Left kidney (tissue), 2 donors: ENCODE measurements around the gene ZNF407. TPM values are rescaled to one million over a fixed set of nuclear protein-coding genes. Genes with fewer than 3 reads are reported as not detected.
A peak's percentile ranks its signal among the peaks of the same experiment; 100 is the strongest.

Experiments
- DNase-seq: peaks from one replicate; pipeline ENCODE4 v3.0.0-alpha.2; 2013
- polyA plus RNA-seq: library from polyadenylated mRNA; unstranded; fragments of 120-200 nt; gene quantifications from one replicate; pipeline ENCODE4 v1.2.1, GENCODE V29; 2013; ENCODE audit not compliant: insufficient read length

The ZNF407 gene
- polyA plus RNA-seq, 1 donor = 11.4 TPM

DNA sequence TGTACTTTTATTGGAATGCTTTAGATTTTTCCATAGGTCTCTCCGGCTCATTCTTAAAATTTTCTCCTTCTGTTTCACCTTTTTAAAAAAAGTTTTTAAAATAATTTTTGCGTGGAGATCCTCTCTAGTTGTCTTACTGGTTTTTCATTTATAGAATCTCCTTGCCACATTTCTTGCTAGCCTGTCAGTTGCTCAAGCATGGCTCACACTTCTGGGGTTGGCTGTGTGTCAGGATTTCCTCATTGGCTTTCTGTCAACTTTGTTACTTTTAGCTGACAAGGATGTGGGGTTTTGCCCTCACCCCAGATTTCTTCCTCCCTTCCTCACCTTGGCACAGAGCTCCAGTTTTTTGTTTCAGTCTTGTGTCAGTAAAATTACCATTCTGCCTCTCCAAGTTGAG is 124.6 kb downstream of the ZNF407 start:
- no peak for DNase-seq

DNA sequence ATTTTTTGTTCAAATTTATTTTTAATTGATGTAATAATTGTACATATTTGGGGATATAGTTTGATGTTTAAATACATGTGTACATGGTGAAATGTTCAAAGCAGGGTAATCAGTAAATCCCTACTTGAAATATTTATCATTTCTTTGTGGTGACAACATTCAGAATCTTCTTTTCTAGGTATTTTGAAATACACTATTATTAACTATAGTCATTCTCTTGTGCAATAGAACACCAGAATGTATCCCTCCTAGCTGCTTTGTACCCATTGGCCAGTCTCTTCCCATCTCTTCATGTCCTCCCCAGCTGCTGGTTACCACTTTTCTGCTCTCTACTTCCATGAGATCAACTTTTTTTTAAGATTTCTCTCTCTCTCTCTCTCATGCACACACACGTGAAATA is 126.5 kb downstream of the ZNF407 start:
- DNase-seq = no peak

DNA sequence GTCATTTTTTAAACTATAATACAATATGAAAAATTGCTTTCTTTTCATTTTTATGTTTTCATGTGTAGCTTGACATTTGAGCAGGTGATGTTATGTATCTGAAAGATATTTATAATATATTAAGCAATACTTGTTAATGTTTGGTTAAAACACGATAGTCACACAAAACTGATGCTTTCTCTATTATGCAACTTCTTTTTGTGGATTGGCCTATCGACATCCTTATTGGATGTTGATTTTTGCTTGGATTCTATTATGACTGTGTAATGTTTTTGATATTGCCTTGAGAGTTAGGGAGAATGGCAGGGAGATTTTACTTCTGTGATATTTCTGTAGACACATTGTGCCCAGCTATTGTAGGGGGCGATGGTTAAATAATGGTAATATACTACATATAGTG is 128.0 kb downstream of the ZNF407 start:
- no peak for DNase-seq

DNA sequence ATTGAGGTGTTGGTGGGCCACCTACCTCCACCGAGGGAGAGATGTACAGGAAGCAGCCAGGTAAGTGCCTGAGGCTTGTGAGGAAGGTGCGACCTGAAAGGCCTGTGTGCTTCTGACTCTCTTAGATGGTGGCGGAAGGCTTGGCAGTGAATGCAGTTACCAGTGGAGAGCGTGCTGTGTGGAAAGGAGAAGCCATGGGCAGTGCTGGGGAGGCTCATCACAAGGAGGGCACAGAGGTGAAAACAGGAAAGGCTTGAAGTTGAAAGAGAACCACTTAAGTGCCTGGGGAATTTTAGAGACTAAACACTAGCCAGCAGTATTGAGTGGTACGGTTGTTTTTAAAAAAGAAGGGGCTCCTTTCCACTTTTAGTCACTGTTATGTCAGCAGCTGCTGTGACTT is 130.9 kb downstream of the ZNF407 start:
- no peak for DNase-seq

DNA sequence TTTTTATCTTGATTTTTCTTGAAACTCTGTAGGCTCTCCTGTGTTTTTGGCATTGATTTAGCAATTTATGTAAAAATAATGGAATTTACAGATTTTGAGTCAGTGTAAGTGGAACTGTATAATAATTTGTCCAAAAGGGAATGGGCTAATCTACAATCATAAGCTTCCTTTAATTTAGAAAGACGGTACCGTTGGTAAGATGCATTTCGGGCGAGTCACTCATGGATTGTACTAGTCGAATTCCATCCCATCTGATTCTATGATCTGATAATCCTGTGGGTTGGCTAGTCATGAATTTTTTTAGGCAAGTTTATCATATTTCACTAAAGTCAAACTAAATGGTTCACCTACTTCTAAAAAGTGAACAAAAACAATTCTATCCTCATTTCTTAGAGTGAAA is 133.4 kb downstream of the ZNF407 start:
- no peak for DNase-seq

DNA sequence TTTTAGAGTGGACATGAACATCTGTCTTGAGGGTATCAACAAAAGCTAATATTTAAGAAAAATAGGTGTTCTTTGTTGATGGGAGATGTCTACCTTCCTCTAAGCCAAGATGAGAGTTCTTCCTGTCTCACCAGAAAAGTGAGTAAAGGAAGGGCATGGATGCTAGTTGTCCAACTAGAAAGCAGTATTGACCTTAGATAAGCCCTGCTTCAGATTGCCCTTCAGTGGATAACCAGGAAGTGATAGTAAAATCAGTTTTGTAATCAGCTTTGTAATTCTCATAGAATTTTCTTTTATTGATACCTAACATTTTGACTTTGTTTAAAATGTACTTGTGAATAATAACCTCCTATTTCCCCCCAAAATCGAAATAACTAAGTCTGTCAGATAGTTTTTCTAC is 134.7 kb downstream of the ZNF407 start:
- no peak for DNase-seq

DNA sequence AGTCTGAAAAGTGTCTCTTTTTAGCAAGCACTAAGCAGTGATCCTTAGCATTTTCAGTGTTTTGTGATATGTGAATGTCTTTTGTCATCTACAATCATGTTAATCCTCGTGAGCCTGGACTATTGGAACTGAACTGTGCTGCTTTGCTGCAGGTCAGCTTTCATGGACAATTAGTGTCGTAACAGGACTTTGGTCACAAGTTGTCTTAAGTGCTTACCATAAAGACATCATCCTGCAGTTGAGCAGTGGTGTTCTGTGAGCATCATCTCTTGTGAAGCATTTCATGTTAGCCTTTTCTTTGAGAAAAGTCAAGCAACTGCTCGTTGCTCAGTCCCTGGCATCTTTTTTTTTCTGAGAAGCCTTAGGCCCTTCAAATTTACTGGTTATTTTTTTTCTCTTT is 135.9 kb downstream of the ZNF407 start:
- no peak for DNase-seq

DNA sequence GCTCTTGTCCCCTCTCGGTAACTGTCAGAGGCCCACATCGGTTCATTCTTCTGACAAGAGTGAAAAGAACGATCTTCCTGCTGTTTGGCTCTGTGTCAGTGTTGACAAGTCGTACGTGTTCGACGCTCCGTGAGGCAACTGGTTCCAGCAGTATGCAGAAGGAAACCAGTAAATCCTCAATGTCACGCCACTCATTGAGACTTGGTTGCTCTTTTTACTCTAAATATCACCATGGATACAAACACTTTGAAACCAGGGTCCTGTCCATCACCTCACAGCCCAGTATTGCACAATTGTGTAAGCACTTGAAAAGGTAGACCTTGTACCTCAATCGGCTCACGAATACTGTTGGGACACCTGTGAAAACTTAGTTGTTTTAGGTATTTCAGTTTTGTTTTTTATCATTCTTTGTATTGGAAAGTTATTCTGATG is 136.4 kb downstream of the ZNF407 start:
- no peak for DNase-seq

DNA sequence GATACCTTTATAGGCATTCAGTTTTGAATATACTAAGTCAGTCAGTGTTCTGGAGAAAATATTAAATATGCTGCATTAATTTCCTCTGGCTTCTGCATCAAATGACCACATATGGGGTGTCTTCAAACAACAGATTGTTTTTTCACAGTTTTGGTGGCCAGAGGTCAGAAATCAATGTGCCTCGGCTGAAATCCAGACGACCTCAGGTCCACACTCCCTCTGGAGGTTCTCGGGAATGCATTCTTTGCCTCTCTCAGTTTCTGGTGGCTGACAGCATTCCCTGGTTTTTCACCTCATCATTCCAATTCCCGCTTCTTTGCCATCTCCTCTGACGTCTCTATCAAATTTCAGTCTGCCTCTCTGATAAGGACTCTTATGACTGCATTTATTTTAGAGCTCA is 142.3 kb downstream of the ZNF407 start:
- DNase-seq = no peak

DNA sequence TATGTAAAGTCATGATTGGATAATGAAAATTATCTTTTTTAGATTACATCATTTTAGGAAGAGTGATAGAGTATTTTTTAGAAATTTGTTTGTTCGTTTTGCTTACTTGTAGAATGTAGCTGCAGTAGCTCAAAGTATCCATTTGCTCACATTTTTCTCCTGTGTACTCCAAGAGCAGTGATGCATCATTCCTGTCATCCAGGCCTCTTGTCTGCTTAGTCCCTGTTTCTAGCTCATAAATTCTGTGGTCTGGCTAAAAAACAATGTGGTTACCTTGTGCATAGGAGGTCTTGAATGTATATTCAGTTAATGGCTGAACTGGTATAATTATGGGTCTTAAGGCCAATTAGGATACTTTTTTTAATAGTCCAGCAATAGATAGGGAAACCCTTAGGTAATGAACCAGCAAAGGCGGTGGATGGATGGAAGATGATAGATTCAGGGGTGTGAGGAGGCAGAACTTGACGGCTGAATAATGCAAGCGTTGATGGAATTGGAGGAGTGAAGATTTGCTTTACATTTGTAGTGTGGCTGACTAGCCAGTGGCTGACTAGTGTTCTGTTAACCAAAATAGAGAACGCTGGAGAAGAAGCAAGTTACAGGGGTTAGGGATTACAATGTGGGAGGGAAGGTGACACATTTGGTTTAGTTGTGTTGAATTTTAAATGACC is 145.0 kb downstream of the ZNF407 start:
- peak; percentile 48 for DNase-seq

DNA sequence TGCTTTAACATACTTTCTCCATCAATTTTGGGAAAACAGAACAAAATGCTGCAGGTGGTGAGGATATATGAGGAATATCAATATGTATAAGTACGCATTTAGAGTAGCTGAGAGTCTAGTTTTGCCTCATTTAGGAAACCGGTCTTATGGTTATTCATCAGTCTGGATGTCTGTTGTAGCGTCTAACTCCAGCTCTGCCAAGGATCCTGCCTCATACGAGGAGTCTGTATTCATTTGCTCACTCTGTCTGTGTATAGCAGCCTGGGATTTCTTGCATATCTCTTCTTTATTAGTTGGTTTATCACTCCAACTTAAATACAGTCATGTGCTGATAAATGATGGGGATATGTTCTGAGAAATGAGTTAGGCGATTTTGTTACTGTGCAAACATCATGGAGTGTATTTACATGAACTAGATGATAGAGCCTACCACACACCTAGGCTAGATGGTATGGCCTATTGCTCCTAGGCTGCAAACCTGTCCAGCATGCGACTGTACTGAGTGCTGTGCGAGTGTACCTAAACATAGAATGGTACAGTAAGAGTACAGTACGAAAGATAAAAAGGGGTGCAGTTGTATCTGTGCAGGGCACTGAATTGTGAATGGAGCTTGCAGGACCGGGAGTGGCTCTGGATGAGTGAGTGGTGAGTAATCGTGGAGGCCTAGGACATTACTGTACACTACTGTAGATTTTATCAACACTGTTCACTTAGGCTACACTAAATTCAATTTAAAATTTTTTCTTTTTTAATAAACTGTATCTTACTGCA is 148.1 kb downstream of the ZNF407 start:
- no peak for DNase-seq

DNA sequence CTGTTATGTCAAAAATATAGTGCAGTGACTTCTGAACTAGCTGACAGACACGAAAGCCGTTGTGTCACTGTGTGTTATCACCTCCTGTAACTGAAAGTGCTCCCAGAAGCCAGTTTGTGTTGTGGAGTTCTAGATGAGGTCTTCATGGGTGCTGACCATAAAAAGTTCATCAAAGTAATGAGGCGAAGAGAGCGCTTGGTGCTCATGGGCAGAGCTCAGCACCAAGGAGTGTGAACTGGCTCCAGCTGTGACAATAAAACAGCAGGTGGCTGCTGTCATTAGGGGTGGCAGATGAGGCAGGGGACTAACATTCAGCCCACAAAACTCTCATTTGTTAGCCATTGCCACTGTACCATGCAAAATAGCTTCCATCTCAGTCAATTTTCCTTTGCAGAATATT is 151.1 kb downstream of the ZNF407 start:
- peak; percentile 40 for DNase-seq

DNA sequence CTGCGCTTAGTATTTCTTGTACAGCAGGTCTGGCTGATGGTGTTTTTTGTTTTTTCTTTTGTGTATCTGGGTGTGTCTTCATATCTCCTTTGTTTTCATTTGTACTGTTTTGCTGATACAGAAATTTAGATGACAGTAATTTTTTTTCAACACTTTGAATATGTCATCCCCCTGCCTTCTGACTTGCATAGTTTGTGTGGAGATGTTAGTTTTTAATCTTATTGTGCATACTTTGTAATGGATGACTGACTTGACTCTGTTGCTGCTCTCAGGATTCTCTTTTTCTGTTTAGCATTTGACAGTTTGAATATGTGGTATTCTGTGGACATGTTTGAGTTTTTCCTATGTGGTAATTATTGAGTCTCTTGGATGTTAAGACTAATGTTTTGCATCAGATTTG is 161.3 kb downstream of the ZNF407 start:
- DNase-seq = no peak

DNA sequence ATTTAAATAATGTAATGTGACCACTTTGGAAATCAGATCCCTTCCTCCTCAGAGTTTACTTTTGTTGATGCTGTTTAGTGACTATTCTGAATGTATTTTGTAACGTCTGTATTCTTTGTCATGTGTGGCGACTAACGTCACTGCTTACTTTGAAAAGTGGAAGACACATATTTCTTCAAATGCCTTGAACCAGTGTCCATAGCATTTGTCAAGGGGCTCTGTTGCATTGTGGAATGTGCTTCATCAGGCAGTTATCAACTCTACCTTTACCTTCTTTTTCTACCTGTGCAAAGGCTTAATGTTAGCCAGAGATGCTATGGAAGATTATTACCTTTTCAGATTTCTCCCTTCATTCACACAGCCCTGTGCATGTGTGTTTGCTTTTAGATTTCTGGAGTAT is 162.4 kb downstream of the ZNF407 start:
- no peak for DNase-seq

DNA sequence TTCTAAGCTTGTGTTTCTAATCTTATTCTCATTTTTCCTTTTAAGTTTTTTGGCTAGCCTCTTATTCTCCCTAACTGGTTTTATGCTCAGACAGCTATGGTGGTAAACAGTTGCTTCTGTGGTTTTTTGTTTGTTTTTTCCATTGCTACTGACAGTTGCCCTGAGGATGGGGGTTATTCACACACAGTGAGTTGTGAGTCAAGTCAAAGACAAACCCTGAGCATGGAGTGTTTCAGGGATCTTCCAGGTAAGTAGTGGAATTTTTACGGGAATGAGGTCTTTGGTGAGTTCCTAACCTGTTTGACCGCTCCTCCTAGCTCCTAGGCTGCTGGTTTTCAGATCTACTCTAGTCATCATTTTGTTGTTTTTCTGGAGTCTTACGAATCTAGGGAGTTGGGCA is 162.8 kb downstream of the ZNF407 start:
- DNase-seq = no peak

DNA sequence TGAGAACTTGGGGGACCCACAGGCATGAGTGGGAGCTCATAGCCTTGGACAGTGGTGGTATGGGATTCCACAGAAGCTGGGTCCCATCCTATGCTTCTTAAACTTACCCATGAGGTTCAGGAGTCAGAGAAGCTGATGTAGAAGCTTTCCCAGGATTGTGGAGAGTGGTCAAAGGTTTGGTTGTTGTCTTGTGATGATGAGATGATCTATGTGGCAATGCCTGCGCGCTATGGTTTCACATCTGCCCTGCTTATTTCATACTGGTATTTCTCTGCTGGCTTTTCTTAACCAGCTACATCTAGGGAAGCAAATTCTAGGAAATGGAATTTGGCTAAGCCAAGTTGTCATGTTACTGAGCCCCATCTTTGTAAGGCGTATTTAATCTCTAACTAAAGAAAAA is 168.6 kb downstream of the ZNF407 start:
- DNase-seq = no peak

DNA sequence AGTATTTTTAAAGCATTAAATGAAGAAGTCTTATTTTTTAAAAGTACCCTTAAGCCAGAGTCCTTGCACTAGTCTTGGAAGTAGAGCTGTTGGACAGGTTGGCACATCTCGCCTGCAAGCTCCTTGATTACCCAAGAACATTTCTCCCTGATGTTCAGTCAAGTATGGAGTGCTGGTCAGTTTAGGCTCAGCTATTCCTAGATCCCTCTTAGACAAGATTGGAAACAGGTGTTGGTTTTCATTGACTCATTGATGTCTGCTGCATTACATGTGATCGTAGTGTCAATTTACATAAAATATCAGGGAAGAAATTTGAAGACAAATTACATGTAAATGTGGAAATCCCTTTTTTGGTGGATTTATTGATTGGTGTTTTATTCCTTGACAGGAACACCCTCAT is 170.4 kb downstream of the ZNF407 start:
- DNase-seq = no peak

DNA sequence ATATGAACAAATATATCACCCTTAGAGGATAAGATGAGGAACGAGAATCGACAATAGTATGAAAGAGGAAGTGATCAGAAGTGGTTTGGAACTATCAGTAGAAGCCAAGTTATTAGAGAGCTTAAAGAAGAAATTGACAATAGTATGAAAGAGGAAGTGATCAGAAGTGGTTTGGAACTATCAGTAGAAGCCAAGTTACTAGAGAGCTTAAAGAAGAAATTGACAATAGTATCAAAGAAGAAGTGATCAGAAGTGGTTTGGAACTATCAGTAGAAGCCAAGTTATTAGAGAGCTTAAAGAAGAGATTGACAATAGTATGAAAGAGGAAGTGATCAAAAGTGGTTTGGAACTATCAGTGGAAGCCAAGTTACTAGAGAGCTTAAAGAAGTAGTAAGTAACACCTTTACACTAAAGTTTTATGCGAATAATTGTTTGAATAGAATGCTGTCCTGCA is 175.5 kb downstream of the ZNF407 start:
- no peak for DNase-seq

DNA sequence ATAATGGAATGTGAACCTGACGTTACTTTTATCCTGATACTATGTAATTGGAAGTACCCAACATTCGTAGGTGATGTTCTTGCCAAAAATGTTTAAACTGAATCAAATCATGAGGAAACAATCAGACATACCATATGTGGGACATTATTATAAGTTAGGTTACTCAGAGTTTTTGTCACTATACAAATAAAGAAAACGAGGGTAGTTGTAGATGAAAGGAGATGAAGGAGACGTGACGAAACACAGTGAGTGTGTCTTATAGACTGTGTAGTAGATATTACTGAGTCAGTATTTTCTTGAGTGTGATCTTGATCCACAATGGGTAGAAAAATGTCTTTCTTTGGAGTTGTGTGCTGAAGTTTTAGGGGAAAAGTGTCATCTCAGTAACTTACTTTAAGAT is 176.8 kb downstream of the ZNF407 start:
- no peak for DNase-seq

DNA sequence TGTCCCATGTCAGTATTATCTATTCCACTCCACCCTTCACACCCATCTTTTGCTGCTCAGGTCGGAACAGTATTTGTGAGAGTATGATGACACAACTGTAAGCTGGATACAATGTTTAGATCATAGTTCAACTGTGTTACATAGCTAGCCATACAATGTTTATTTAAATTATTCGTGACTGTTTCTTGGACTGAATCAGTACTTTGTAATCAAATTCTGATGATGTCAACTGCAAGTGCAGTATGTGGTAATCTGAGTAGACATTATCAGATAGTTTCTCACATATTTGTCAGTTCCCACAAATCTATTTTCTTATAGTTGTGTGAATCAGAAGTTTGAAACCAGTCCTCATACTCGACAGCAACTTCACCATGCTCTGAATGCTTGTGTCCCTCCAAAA is 177.6 kb downstream of the ZNF407 start:
- DNase-seq = no peak

DNA sequence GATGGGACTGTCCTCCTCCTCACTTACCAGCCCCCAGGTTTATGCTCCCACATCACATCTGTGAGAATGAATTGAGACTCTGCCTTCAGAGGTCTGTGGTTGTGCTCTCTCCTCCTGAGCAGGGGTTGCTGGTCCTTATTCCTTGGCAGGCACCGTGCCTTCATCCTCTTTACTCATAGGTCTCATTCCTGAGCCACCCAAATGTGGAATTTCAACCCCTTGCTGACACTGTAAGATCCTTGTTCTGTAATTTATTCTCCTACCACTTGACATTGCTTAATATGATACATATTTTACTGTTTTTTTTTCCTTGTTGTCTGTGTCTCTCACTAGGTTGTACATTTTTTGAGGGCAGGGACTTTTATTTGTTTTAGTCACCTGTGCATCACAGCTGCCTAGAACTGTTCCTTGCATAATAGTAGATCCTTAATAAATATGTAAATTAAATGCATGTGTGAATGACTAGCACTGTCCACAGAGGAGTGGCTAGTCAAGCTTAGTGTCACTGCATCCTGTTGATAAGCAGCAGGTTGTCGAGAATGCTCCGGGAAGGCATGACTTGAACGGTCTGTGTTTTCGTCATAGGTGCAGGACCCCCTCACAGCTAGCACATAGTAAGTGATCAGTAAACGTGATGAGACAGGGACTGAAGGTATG is 180.6 kb downstream of the ZNF407 start:
- no peak for DNase-seq

DNA sequence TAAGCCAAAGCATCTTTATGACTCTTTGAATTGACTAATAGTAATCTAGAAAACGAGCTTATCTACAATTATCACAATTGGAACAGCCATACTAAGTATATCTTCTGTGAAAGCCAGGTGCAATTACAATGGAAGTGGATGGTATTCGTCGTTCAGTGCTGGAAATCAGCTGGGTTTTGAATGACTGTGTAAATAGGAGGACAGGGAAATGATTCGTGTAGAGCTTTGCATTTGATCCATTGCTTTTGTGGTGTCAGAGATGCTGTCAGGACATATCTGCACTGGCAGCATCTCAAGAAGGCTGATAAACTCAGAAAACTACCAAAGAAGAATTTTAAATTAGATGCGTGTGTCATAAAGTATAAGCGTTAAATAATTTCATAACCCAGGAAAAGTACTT is 187.1 kb downstream of the ZNF407 start:
- no peak for DNase-seq

DNA sequence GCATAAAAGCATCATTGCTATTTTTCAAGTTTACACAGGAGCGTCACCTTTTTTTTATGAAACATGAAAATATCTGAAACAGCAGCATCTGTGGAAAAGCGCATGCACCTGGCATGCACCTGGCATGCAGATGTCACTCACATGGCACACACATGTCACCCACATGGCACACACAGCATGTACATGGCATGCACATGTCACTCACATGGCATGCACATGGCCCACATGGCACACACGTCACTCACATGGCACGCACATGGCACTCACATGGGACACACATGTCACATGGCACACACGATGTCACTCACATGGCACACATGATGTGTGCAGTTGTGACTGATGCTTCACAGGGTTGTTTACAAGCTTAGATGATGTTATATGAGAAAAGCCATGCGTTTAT is 188.0 kb downstream of the ZNF407 start:
- DNase-seq = no peak
